Kidney epithelial cell (primary cell): Measurements from ENCODE around the gene ANKAR. TPM values are rescaled to one million over a fixed set of nuclear protein-coding genes. Genes with fewer than 3 reads are reported as not detected.

Source experiments
- DNase-seq: peaks from one replicate; pipeline ENCODE4 v3.0.0-alpha.2; 2010; ENCODE audit warnings: low read depth
- H3K27me3 ChIP-seq: 2 replicates; pipeline ENCODE4 v1.6.0; 2011; ENCODE audit warnings: low read length; ENCODE audit not compliant: control insufficient read depth, insufficient read depth
- H3K36me3 ChIP-seq: 2 replicates; pipeline ENCODE4 v1.5.1; 2011; ENCODE audit warnings: low read length; ENCODE audit not compliant: control insufficient read depth, insufficient read depth
- H3K4me3 ChIP-seq: 2 replicates; pipeline ENCODE4 v1.5.1; 2011; ENCODE audit warnings: low read depth, mild to moderate bottlenecking, control low read depth, low read length
- CTCF ChIP-seq: IDR thresholded peaks from 2 replicates; pipeline ENCODE4 v1.5.1; 2011; ENCODE audit warnings: mild to moderate bottlenecking, moderate library complexity, low read length, control low read depth, inconsistent platforms; ENCODE audit not compliant: insufficient read depth, poor library complexity, severe bottlenecking
- total RNA-seq: library from RNA; depleted of rRNA; stranded (reverse); fragments of >200 nt; gene quantifications from 2 replicates; pipeline ENCODE4 v1.2.3, GENCODE V29; 2015

The ANKAR gene
- total RNA-seq, 1 donor from 2014 or later: 3.8 TPM

- no peak overlapping the region for H3K4me3 ChIP-seq
- no peaks in the 10 kb centered on the region for H3K36me3 ChIP-seq
- H3K27me3 ChIP-seq: no peaks in the 10 kb centered on the region
- no peak for TF ChIP-seq CTCF
- DNase-seq: no peak
Measured at GRCh38 chr2:189631849-189632248, 42.6 kb upstream of the ANKAR start.

GRCh38 chr2:189633392-189633811 lies 41.1 kb upstream of the ANKAR start:
- no peak overlapping the region for H3K4me3 ChIP-seq
- H3K27me3 ChIP-seq: no peaks in the 10 kb centered on the region
- no peak for DNase-seq
- peak; percentile 27 for TF ChIP-seq CTCF
- no peaks in the 10 kb centered on the region for H3K36me3 ChIP-seq

- H3K4me3 ChIP-seq: no peak overlapping the region
- no peak for TF ChIP-seq CTCF
- H3K27me3 ChIP-seq: no peaks in the 10 kb centered on the region
- no peak for DNase-seq
- H3K36me3 ChIP-seq: no peaks in the 10 kb centered on the region
Measured at GRCh38 chr2:189635353-189635752, 39.1 kb upstream of the ANKAR start.

- Histone ChIP-seq H3K27me3 (no peaks in the 10 kb centered on the region), H3K36me3 (no peaks in the 10 kb centered on the region), H3K4me3 (no peak overlapping the region)
- TF ChIP-seq CTCF: no peak
- no peak for DNase-seq
Measured at GRCh38 chr2:189638301-189639006, 36.0 kb upstream of the ANKAR start.

- TF ChIP-seq CTCF: no peak
- no peaks in the 10 kb centered on the region for H3K36me3 ChIP-seq
Measured at GRCh38 chr2:189639007-189639609, 35.4 kb upstream of the ANKAR start.

More at GRCh38 chr2:189639007-189639609, 35.4 kb upstream of the ANKAR start:
- no peaks in the 10 kb centered on the region for H3K27me3 ChIP-seq
- no peak for DNase-seq
- no peak overlapping the region for H3K4me3 ChIP-seq
